Mononuclear cell (primary cell): Measurements from ENCODE around the gene CNPY4. TPM values are rescaled to one million over a fixed set of nuclear protein-coding genes. Genes with fewer than 3 reads are reported as not detected.

Source experiments
- H3K27me3 ChIP-seq: 2 replicates; pipeline ENCODE4 v1.6.0; 2011; ENCODE audit warnings: low read length, control low read depth; ENCODE audit not compliant: insufficient read depth
- H3K4me1 ChIP-seq: 2 replicates; pipeline ENCODE4 v1.5.1; 2011; ENCODE audit warnings: mild to moderate bottlenecking, low read length, control low read depth; ENCODE audit not compliant: insufficient read depth
- H3K4me3 ChIP-seq: 2 replicates; pipeline ENCODE4 v1.5.1; 2011; ENCODE audit warnings: mild to moderate bottlenecking, low read length, moderate library complexity
- H3K9me3 ChIP-seq: 2 replicates; pipeline ENCODE4 v1.5.1; 2011; ENCODE audit warnings: low read depth, mild to moderate bottlenecking, control low read depth, low read length
- total RNA-seq: library from RNA; depleted of rRNA; stranded (reverse); fragments of >200 nt; gene quantifications from one replicate; pipeline ENCODE4 v1.2.3, GENCODE V29; 2012

The CNPY4 gene
- total RNA-seq, 1 donor, result 13.3 TPM

- Histone ChIP-seq H3K4me1 (peaks cover 45% of the 10 kb centered on the region), H3K4me3 (no peak overlapping the region), H3K27me3 (no peaks in the 10 kb centered on the region), H3K9me3 (no peaks in the 10 kb centered on the region)
Measured at GRCh38 chr7:100147278-100147677, 27.8 kb downstream of the CNPY4 start.

GRCh38 chr7:100148225-100148558 lies 28.8 kb downstream of the CNPY4 start:
- Histone ChIP-seq H3K9me3 (no peaks in the 10 kb centered on the region), H3K4me3 (peak overlapping the region; percentile 97), H3K27me3 (no peaks in the 10 kb centered on the region), H3K4me1 (peaks cover 49% of the 10 kb centered on the region)

- Histone ChIP-seq H3K4me3 (peak within 1 kb of the TSS; percentile 97), H3K9me3 (no peaks in the 10 kb centered on the region), H3K27me3 (no peaks in the 10 kb centered on the region), H3K4me1 (peaks cover 55% of the 10 kb centered on the region)
Measured at GRCh38 chr7:100148559-100149328, 29.3 kb downstream of the CNPY4 start, which contains the start of gene LAMTOR4. TSS of gene LAMTOR4 (plus strand) at chr7:100148918. CDS start at chr7:100148973, 55 bp downstream.

- Histone ChIP-seq H3K27me3 (no peaks in the 10 kb centered on the region), H3K9me3 (no peaks in the 10 kb centered on the region), H3K4me3 (no peak overlapping the region), H3K4me1 (peaks cover 89% of the 10 kb centered on the region)
Measured at GRCh38 chr7:100152404-100152803, 33.0 kb downstream of the CNPY4 start.

- H3K27me3 ChIP-seq, result no peaks in the 10 kb centered on the region
- no peak overlapping the region for H3K4me3 ChIP-seq
- H3K4me1 ChIP-seq, result peaks cover 88% of the 10 kb centered on the region
Measured at GRCh38 chr7:100152937-100153666, 33.7 kb downstream of the CNPY4 start.

GRCh38 chr7:100153708-100154535 lies 34.5 kb downstream of the CNPY4 start:
- Histone ChIP-seq H3K27me3 (no peaks in the 10 kb centered on the region), H3K4me3 (no peak overlapping the region), H3K4me1 (peaks cover 88% of the 10 kb centered on the region), H3K9me3 (no peaks in the 10 kb centered on the region)

More at GRCh38 chr7:100152937-100153666, 33.7 kb downstream of the CNPY4 start:
- H3K9me3 ChIP-seq, result no peaks in the 10 kb centered on the region

GRCh38 chr7:100154651-100155491 lies 35.4 kb downstream of the CNPY4 start:
- Histone ChIP-seq H3K9me3 (no peaks in the 10 kb centered on the region), H3K27me3 (no peaks in the 10 kb centered on the region), H3K4me3 (no peak overlapping the region), H3K4me1 (peaks cover 86% of the 10 kb centered on the region)

- H3K9me3 ChIP-seq, result no peaks in the 10 kb centered on the region
- no peaks in the 10 kb centered on the region for H3K27me3 ChIP-seq
- no peak overlapping the region for H3K4me3 ChIP-seq
- H3K4me1 ChIP-seq, result peaks cover 78% of the 10 kb centered on the region
Measured at GRCh38 chr7:100155553-100156317, 36.3 kb downstream of the CNPY4 start.

- Histone ChIP-seq H3K4me3 (peak overlapping the region; percentile 83), H3K9me3 (no peaks in the 10 kb centered on the region), H3K4me1 (peaks cover 70% of the 10 kb centered on the region), H3K27me3 (no peaks in the 10 kb centered on the region)
Measured at GRCh38 chr7:100156331-100157068, 37.1 kb downstream of the CNPY4 start.

- H3K4me3 ChIP-seq, result peak overlapping the region; percentile 83
- H3K9me3 ChIP-seq, result no peaks in the 10 kb centered on the region
- peaks cover 65% of the 10 kb centered on the region for H3K4me1 ChIP-seq
- no peaks in the 10 kb centered on the region for H3K27me3 ChIP-seq
Measured at GRCh38 chr7:100157069-100157333, 37.6 kb downstream of the CNPY4 start.

GRCh38 chr7:100157334-100158228 lies 38.1 kb downstream of the CNPY4 start:
- H3K4me3 ChIP-seq, result peak overlapping the region; percentile 83

GRCh38 chr7:100158229-100159098 lies 39.0 kb downstream of the CNPY4 start, which contains the start of gene TRAPPC14:
TSS of gene TRAPPC14 (minus strand) at chr7:100158723. CDS start at chr7:100158499, 224 bp downstream.
- H3K9me3 ChIP-seq, result no peaks in the 10 kb centered on the region
- H3K4me1 ChIP-seq, result peaks cover 59% of the 10 kb centered on the region
- H3K4me3 ChIP-seq, result peak within 1 kb of the TSS; percentile 83
- H3K27me3 ChIP-seq, result no peaks in the 10 kb centered on the region

More at GRCh38 chr7:100157334-100158228, 38.1 kb downstream of the CNPY4 start:
- H3K9me3 ChIP-seq, result no peaks in the 10 kb centered on the region
- no peaks in the 10 kb centered on the region for H3K27me3 ChIP-seq
- H3K4me1 ChIP-seq, result peaks cover 59% of the 10 kb centered on the region
